Pancreas (tissue), 10 donors: ENCODE measurements around the gene NUDT13. TPM values are rescaled to one million over a fixed set of nuclear protein-coding genes. Genes with fewer than 3 reads are reported as not detected.

Experiments used
- ATAC-seq, 4 donors: fragments of 200-7000 bp; cut with Tn5 transposase; one replicate each; pipeline versions ENCODE4 v1.8.0 to v1.9.1; 2020; ENCODE audit warnings: mild to moderate bottlenecking in 4 of 4, moderate library complexity in 4 of 4
- DNase-seq, 6 donors: peaks; one replicate each; pipeline ENCODE4 v3.0.0-alpha.2; 2020
- FAIRE-seq: peaks from 2 replicates; lab custom pipeline; 2012; peaks lifted over from hg19 to GRCh38; lab: Jason Lieb, UNC
- H3K27ac ChIP-seq, 4 donors: fragments of 200-600 bp; sonication (generic); 1 replicate in 3 of 4; 2 replicates in 1 of 4; pipeline versions ENCODE4 v1.5.0 to v1.8.0; 2020
- H3K27me3 ChIP-seq, 4 donors: fragments of 200-600 bp; one replicate each; pipeline ENCODE4 v1.8.0; 2021
- H3K36me3 ChIP-seq, 3 donors: fragments of 200-600 bp; sonication (generic) in 1 of 3; one replicate each; pipeline versions ENCODE4 v1.5.0 to v1.8.0; 2020 to 2021
- H3K4me1 ChIP-seq, 3 donors: fragments of 200-600 bp; one replicate each; pipeline ENCODE4 v1.8.0; 2021
- H3K4me3 ChIP-seq, 4 donors: fragments of 200-600 bp; sonication (generic) in 2 of 4; one replicate each; pipeline versions ENCODE4 v1.5.0 to v1.8.0; 2020 to 2021
- H3K9me3 ChIP-seq, 4 donors: fragments of 200-600 bp; one replicate each; pipeline ENCODE4 v1.8.0; 2021
- WGBS, 2 donors: extraction: QIAGEN DNeasy Blood & Tissue Kit; methylation state at CpG; one replicate each; pipeline ENCODE4 v1.1.7; 2013; 5-methylcytosine and 5-hydroxymethylcytosine counted together
- intact Hi-C, 3 donors: fragments of 100-400 bp; cut with DNase I; formaldehyde crosslinking; loops; one replicate each; pipeline versions ENCODE4 v1.11.1 to v1.14.2; 2022
- polyA plus RNA-seq, 2 donors: library from polyadenylated mRNA; stranded (reverse); fragments of 200-250 nt; gene quantifications; one replicate each; pipeline ENCODE4 v1.2.3, GENCODE V29; 2013
- total RNA-seq, 6 donors: library from RNA; stranded (reverse); fragmentation: NEBNext Ultra II Directional in 4 of 6; extraction: Animal tissue kit (Norgen Biotek cat#: 25700) in 4 of 6; gene quantifications; one replicate each; pipeline versions ENCODE4 v1.2.1 to v1.2.4, GENCODE V29; 2021 to 2023
- TF ChIP-seq, protein P1 (sequence below), 4 donors: fragments of 200-600 bp; sonication (generic) in 3 of 4; IDR thresholded peaks; one replicate each; pipeline versions ENCODE4 v1.5.0 to v1.8.0; 2021; ENCODE audit warnings: antibody characterized with exemption in 4 of 4
- donor health status: healthy with polysubstance abuse.
- donor health status: DM: no; HTN: no; CAD: no; lungs with moderate emphysema.
- donor health status: DM: no; HTN: no; CAD: no.
- donor health status: control.
- donor health status: control.
- donor health status: Bipolar disorder and iron deficiency.
- donor health status: DM: yes; HTN: yes; CAD: no.
- donor health status: DM: no; HTN: no; CAD: no.
- donor health status: DM: no; HTN: no; CAD: no.
- donor health status: DM: yes; HTN: yes; CAD: no.

NUDT13 gene
- total and polyA plus RNA-seq, 8 donors = 0.95 to 2.4 (median 1.3) TPM

DNA sequence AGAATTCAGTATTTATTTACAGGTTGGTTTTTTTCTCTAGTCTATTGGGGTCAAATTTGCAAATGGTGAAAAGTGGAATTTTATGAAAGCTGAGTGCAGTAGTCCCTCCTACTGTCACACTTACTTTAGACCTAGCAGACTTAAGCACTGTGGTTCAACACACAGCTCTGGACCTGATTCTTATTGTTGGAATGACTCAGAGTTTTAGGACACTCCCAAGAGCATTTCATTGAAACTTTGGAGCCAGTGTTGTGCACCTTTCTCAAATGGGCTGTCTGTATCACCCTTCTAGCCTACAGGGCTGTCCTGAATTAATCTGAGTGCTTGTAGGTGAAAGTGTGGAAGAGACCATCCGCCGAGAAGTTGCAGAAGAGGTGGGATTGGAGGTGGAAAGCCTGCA lies 16.1 kb downstream of the NUDT13 start:
- no peaks in the 10 kb centered on the region for H3K27me3 ChIP-seq
- intact Hi-C loops = no loop called here
- FAIRE-seq (no peak), DNase-seq (no peak), ATAC-seq (no peak)
- no peaks in the 10 kb centered on the region for H3K9me3 ChIP-seq
- H3K4me1 ChIP-seq = no peaks in the 10 kb centered on the region
- H3K4me3 ChIP-seq = no peak overlapping the region
- H3K36me3 ChIP-seq = peaks cover 0 to 23% (median 7%) of the 10 kb centered on the region in 3 donors
- H3K27ac ChIP-seq = no peak overlapping the region
- TF ChIP-seq, protein P1, sequence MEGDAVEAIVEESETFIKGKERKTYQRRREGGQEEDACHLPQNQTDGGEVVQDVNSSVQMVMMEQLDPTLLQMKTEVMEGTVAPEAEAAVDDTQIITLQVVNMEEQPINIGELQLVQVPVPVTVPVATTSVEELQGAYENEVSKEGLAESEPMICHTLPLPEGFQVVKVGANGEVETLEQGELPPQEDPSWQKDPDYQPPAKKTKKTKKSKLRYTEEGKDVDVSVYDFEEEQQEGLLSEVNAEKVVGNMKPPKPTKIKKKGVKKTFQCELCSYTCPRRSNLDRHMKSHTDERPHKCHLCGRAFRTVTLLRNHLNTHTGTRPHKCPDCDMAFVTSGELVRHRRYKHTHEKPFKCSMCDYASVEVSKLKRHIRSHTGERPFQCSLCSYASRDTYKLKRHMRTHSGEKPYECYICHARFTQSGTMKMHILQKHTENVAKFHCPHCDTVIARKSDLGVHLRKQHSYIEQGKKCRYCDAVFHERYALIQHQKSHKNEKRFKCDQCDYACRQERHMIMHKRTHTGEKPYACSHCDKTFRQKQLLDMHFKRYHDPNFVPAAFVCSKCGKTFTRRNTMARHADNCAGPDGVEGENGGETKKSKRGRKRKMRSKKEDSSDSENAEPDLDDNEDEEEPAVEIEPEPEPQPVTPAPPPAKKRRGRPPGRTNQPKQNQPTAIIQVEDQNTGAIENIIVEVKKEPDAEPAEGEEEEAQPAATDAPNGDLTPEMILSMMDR (IDR thresholded peaks at IDR 0.05) = no peak
- WGBS, 2 donors = 96 to 100% methylated on average over 2 of the region's 2 CpGs

DNA sequence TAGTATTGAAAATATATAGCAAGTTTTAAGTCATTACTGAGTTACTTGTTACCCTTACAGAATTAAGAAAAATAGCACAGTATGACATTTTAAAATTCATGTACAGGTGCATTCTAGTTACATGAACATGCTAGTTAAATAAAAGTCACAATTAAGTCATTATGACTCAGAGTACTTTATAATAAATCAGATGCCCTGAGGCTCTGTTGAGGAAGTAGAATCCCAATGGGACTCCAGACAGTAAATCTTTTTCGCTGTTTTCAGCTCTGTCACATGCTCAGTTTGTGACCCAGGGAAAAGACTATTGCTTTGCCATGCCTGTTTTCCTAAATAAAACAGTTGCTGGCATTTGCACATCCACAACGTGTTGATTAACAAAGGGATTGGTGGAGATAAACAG lies 21.0 kb downstream of the NUDT13 start:
- TF ChIP-seq, protein P1 (IDR thresholded peaks at IDR 0.05) = no peak
- Histone ChIP-seq H3K9me3 (no peaks in the 10 kb centered on the region), H3K27ac (no peak overlapping the region), H3K27me3 (no peaks in the 10 kb centered on the region), H3K36me3 (peaks cover 0 to 57% (median 29%) of the 10 kb centered on the region in 3 donors), H3K4me1 (no peaks in the 10 kb centered on the region), H3K4me3 (no peak overlapping the region)
- no peak for DNase-seq
- ATAC-seq = no peak
- WGBS, 2 donors = 61 to 68% methylated on average over 2 of the region's 2 CpGs
- FAIRE-seq = no peak
- intact Hi-C loops = no loop called here

DNA sequence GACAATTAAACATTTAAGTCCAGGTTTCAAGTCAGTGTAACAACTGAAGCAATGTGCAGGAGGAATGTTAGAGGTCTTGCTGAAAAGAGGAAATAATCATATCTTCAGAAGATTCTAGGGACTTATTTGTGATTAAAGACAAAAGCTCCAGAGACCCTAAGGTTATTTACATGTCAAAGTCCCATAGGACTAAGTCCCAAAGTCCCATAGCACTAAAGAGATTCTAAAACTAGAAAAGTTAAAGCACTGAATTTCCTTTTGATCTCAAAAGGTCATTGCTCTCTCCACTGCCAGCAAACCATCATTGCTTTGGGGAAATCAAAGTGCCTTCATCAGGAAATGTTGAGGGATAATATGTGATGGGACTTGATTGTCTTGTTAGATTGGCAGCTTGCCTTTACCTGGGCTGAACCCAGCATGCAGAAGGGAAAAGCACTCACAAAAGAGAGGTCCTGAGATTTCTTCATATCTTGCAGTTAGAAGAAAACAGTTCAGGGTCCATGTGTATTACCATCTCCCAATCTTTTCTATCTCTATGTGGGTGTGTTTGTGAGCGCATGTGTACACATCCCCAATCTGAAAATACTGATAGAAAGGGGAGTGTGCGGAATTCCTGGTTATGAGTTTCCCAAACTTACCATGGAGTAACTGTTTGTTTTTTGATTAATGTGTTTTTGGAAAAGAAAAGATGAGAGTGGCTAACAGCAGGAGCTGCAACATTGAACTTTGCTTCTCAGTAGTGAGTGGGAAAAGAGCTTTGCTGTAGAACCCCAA lies 21.8 kb downstream of the NUDT13 start:
- intact Hi-C loops = no loop called here
- H3K27ac ChIP-seq = no peak overlapping the region
- ATAC-seq (no peak), DNase-seq (no peak), FAIRE-seq (no peak)
- 86 to 91% methylated on average over 2 of the region's 2 CpGs for WGBS, 2 donors
- no peaks in the 10 kb centered on the region for H3K4me1 ChIP-seq
- H3K9me3 ChIP-seq = no peaks in the 10 kb centered on the region
- H3K27me3 ChIP-seq = no peaks in the 10 kb centered on the region
- peaks cover 0 to 62% (median 32%) of the 10 kb centered on the region in 3 donors for H3K36me3 ChIP-seq
- TF ChIP-seq, protein P1 (IDR thresholded peaks at IDR 0.05) = no peak
- H3K4me3 ChIP-seq = no peak overlapping the region

DNA sequence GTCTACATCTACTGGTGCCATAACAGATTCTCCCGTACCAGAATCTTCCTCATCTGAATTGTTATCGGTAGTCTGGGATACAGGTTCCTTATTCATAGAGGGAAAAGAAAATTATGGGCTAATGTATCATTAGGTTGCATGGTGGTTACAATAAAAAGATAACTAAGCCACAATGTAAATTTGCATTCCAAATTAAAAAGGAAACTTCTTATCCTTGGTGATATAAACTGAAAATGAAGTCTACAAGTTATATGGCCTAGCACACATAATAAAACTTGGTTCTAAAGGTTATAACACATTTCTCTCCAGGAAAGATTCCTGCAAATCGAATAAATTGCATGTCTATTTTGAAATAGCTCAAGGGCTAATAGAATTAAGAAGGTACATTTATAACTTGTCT lies 24.5 kb downstream of the NUDT13 start:
- DNase-seq (no peak), ATAC-seq (no peak), FAIRE-seq (peak; percentile 17)
- peaks cover 3 to 86% (median 24%) of the 10 kb centered on the region in 3 donors for H3K36me3 ChIP-seq
- H3K4me1 ChIP-seq = no peaks in the 10 kb centered on the region
- no peaks in the 10 kb centered on the region for H3K27me3 ChIP-seq
- intact Hi-C loops = no loop called here
- H3K9me3 ChIP-seq = no peaks in the 10 kb centered on the region
- TF ChIP-seq, protein P1 (IDR thresholded peaks at IDR 0.05) = no peak
- H3K4me3 ChIP-seq = no peak overlapping the region
- H3K27ac ChIP-seq = no peak overlapping the region
- WGBS, 2 donors = 86 to 90% methylated on average over 3 of the region's 3 CpGs

DNA sequence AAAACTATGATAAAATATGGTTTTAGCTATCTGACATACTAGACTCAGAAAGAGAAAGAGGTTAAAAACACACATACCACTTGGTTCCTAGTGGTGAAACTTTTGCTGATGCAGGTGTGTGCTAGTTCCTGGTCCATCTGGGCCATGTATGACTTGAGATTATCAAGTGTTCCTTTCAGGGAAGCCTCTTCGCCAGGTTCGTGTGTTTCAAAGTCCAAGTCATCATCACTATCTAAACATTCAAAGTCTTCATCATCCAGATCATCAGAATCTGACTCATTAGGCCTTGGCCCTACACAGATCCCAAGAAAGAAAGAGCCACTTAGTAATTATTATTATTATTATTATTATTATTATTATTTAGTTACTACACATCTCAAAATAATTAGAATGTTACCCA lies 26.4 kb downstream of the NUDT13 start:
- WGBS, 2 donors = 76 to 89% methylated on average over 2 of the region's 2 CpGs
- Histone ChIP-seq H3K9me3 (no peaks in the 10 kb centered on the region), H3K36me3 (peaks cover 3 to 73% (median 27%) of the 10 kb centered on the region in 3 donors), H3K4me1 (no peaks in the 10 kb centered on the region), H3K4me3 (no peak overlapping the region), H3K27me3 (no peaks in the 10 kb centered on the region), H3K27ac (no peak overlapping the region)
- intact Hi-C loops = no loop called here
- DNase-seq = no peak
- FAIRE-seq = no peak
- no peak for ATAC-seq
- TF ChIP-seq, protein P1 (IDR thresholded peaks at IDR 0.05) = no peak
